Activated CD8-positive, alpha-beta T cell treated with anti-CD3 and anti-CD28 coated beads for 36 hours (primary cell): ENCODE measurements around the gene TBC1D25. TPM values are rescaled to one million over a fixed set of nuclear protein-coding genes. Genes with fewer than 3 reads are reported as not detected.
A peak's percentile ranks its signal among the peaks of the same experiment; 100 is the strongest.
"Not testable (repeated sequence)": the region's sequence is repeated elsewhere in the genome, so short reads cannot be mapped to it uniquely, and the experiment has no call there.

Experiments
- ATAC-seq: fragments of 200-7000 bp; cut with Tn5 transposase; one replicate; pipeline ENCODE4 v1.10.0; 2021; ENCODE audit warnings: mild to moderate bottlenecking, moderate library complexity
- CTCF ChIA-PET: fragments of 350-600 bp; sonication (Branson Sonifier 250); formaldehyde crosslinking; loops from one replicate; lab custom pipeline; 2021; ENCODE audit warnings: antibody characterized with exemption; lab: Charles Lee
- POLR2A ChIA-PET: fragments of 350-600 bp; sonication (Branson Sonifier 250); formaldehyde crosslinking; loops from one replicate; lab custom pipeline; 2021; ENCODE audit warnings: antibody characterized with exemption; lab: Charles Lee
- DNase-seq: peaks from one replicate; pipeline ENCODE4 v3.0.0-alpha.2; 2020
- H3K27ac Mint-ChIP-seq: one replicate; pipeline ENCODE4 v1.8.0; 2021; ENCODE audit warnings: mild to moderate bottlenecking, mixed read lengths
- H3K27me3 Mint-ChIP-seq: one replicate; pipeline ENCODE4 v1.8.0; 2021; ENCODE audit warnings: mixed read lengths
- H3K36me3 Mint-ChIP-seq: one replicate; pipeline ENCODE4 v1.8.0; 2021; ENCODE audit warnings: low read depth, mixed read lengths
- H3K4me1 Mint-ChIP-seq: one replicate; pipeline ENCODE4 v1.8.0; 2021; ENCODE audit warnings: low read depth, mixed read lengths
- H3K4me3 Mint-ChIP-seq: one replicate; pipeline ENCODE4 v1.8.0; 2021; ENCODE audit warnings: mild to moderate bottlenecking, moderate library complexity, mixed read lengths
- H3K9me3 Mint-ChIP-seq: one replicate; pipeline ENCODE4 v1.8.0; 2021; ENCODE audit warnings: mixed read lengths
- intact Hi-C: fragments of 100-400 bp; cut with micrococcal nuclease; formaldehyde crosslinking; loops from one replicate; pipeline ENCODE4 v1.10.0; 2022
- total RNA-seq, 2 experiments: library from RNA; stranded (reverse); gene quantifications; one replicate each; pipeline ENCODE4 v1.2.3, GENCODE V29; 2021
- TF ChIP-seq, protein P1 (sequence below): fragments of 200-600 bp; IDR thresholded peaks from one replicate; pipeline ENCODE4 v1.8.0; 2022; ENCODE audit warnings: antibody characterized with exemption, mild to moderate bottlenecking

Gene TBC1D25
- total RNA-seq, 2 experiments from 2014 or later: 11.4 to 11.9 TPM

DNA sequence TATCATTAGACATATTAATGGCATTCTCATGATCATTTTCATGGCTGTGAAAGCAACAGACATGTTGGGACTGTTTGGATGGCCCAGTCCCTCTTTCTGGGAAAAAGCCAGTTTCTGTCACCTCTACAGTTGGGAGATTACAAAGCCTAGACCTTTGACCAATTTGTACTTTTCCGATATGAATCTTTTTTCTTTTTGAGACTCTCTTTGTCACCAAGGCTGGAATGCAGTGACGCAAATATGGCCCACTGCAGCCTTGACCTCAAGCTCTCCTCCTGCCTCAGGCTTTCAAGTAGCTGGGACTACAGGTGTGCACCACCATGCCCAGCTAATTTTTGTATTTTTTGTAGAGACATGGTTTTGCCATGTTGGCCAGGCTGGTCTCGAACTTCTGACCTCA, 9.4 kb downstream of the TBC1D25 start:
- ChIA-PET POLR2A (interaction anchor here (1.5 kb wide), 1 partner anchor 9 kb away, joined by 7 read pairs; the partner anchor contains the start of gene TBC1D25), CTCF (no interaction called here)
- no peak overlapping the region for H3K27ac Mint-ChIP-seq
- H3K27me3 Mint-ChIP-seq: no peaks in the 10 kb centered on the region
- intact Hi-C loops: no loop called here
- TF ChIP-seq, protein P1, sequence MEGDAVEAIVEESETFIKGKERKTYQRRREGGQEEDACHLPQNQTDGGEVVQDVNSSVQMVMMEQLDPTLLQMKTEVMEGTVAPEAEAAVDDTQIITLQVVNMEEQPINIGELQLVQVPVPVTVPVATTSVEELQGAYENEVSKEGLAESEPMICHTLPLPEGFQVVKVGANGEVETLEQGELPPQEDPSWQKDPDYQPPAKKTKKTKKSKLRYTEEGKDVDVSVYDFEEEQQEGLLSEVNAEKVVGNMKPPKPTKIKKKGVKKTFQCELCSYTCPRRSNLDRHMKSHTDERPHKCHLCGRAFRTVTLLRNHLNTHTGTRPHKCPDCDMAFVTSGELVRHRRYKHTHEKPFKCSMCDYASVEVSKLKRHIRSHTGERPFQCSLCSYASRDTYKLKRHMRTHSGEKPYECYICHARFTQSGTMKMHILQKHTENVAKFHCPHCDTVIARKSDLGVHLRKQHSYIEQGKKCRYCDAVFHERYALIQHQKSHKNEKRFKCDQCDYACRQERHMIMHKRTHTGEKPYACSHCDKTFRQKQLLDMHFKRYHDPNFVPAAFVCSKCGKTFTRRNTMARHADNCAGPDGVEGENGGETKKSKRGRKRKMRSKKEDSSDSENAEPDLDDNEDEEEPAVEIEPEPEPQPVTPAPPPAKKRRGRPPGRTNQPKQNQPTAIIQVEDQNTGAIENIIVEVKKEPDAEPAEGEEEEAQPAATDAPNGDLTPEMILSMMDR: no peak
- ATAC-seq (no peak), DNase-seq (no peak)
- peaks cover 11% of the 10 kb centered on the region for H3K36me3 Mint-ChIP-seq
- H3K4me1 Mint-ChIP-seq: peaks cover 1% of the 10 kb centered on the region
- H3K4me3 Mint-ChIP-seq: no peak overlapping the region
- no peaks in the 10 kb centered on the region for H3K9me3 Mint-ChIP-seq

DNA sequence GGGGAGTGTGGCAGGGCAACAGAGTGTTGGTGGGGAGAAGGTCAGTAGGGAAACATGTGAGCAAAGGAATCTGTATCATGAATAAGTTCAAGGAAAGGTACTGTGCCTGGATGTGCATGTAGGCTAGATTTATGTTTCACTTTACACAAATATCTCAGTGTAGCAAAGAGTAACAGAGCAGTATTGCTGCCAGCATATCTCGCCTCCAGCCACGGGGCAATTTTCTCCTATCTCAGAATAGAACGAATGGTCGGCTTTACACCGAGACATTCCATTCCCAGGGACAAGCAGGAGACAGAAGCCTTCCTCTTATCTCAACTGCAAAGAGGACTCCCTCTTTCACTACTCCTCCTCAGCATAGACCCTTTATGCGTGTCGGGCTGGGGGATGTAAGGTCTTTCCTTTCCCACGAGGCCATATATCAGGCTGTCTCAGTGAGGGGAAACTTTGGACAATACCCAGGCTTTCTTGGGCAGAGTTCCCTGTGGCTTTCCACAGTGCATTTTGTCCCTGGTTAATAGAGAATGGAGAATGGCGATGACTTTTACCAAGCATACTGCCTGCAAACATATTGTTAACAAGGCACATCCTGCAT, 16.3 kb downstream of the TBC1D25 start:
- CTCF ChIA-PET, intact Hi-C loops, H3K4me1 Mint-ChIP-seq, DNase-seq, H3K4me3 Mint-ChIP-seq, H3K9me3 Mint-ChIP-seq, H3K27ac Mint-ChIP-seq, H3K27me3 Mint-ChIP-seq, ATAC-seq, POLR2A ChIA-PET: not testable (repeated sequence)
- peaks cover 15% of the 10 kb centered on the region for H3K36me3 Mint-ChIP-seq

DNA sequence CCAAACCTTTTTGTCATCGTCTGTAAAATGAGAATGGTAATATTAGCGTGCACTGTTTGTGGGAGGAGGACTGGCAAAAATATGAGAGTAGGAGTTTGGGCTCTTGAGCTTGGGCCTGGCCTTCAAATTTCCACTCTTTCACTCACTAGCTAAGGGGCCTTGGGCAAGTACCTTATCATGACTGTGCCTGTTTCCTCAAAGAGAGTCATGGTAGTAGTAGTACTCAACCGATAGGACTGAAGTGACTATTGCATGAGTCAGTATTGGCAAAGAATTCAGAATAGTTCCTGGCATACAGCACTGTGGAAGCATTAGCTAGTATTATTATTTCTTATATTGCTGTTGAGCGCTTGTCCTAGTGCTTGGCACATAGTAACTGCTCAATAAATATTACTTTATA, 18.8 kb downstream of the TBC1D25 start:
- no peaks in the 10 kb centered on the region for H3K9me3 Mint-ChIP-seq
- no peaks in the 10 kb centered on the region for H3K27me3 Mint-ChIP-seq
- DNase-seq (no peak), ATAC-seq (peak; percentile 61)
- TF ChIP-seq, protein P1: no peak
- intact Hi-C loops: no loop called here
- POLR2A ChIA-PET: interaction anchor here (1.3 kb wide), 1 partner anchor 16 kb away, joined by 6 read pairs; the partner anchor contains the start of gene RBM3
- CTCF ChIA-PET: no interaction called here
- H3K4me1 Mint-ChIP-seq: peaks cover 3% of the 10 kb centered on the region
- peak overlapping the region; percentile 67 for H3K27ac Mint-ChIP-seq
- H3K36me3 Mint-ChIP-seq: peaks cover 15% of the 10 kb centered on the region
- no peak overlapping the region for H3K4me3 Mint-ChIP-seq

DNA sequence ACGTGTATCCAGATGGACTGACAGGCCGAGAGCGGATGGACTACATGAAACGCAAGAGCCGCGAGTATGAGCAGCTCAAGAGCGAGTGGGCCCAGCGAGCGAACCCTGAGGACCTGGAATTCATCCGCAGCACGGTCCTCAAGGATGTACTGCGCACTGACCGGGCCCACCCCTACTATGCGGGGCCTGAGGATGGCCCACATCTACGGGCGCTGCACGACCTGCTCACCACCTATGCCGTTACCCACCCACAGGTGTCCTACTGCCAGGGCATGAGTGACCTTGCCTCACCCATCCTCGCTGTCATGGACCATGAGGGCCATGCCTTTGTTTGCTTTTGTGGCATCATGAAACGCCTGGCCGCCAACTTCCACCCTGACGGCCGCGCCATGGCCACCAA, 20.1 kb downstream of the TBC1D25 start:
- CTCF ChIA-PET: no interaction called here
- no peak overlapping the region for H3K27ac Mint-ChIP-seq

DNA sequence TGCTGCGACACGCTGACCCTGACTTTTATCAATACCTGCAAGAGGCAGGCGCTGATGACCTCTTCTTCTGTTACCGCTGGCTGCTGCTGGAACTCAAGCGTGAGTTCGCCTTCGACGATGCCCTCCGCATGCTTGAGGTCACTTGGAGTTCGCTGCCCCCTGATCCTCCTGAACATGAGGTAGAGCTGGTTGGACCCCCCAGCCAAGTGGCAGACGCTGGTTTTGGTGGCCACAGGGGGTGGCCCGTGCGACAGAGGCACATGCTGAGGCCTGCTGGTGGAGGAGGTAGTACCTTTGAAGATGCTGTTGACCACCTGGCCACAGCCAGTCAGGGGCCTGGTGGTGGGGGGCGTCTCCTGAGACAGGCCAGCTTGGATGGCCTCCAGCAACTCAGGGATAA, 20.5 kb downstream of the TBC1D25 start:
- H3K27me3 Mint-ChIP-seq: no peaks in the 10 kb centered on the region
- ChIA-PET CTCF (no interaction called here), POLR2A (interaction anchor here (0.6 kb wide), 1 partner anchor 16 kb away, joined by 4 read pairs; no protein-coding TSS in a partner anchor)
- no peak for ATAC-seq
- no peak for DNase-seq
- TF ChIP-seq, protein P1: no peak
- H3K4me1 Mint-ChIP-seq: peaks cover 3% of the 10 kb centered on the region
- intact Hi-C loops: no loop called here
- no peak overlapping the region for H3K4me3 Mint-ChIP-seq
- H3K27ac Mint-ChIP-seq: no peak overlapping the region
- peaks cover 15% of the 10 kb centered on the region for H3K36me3 Mint-ChIP-seq
- no peaks in the 10 kb centered on the region for H3K9me3 Mint-ChIP-seq

More for the DNA sequence above, 20.1 kb downstream of the TBC1D25 start:
- H3K4me3 Mint-ChIP-seq: no peak overlapping the region
- TF ChIP-seq, protein P1: no peak
- H3K9me3 Mint-ChIP-seq: no peaks in the 10 kb centered on the region
- peaks cover 3% of the 10 kb centered on the region for H3K4me1 Mint-ChIP-seq
- ATAC-seq (no peak), DNase-seq (no peak)
- peaks cover 18% of the 10 kb centered on the region for H3K36me3 Mint-ChIP-seq
- H3K27me3 Mint-ChIP-seq: no peaks in the 10 kb centered on the region
- intact Hi-C loops: no loop called here
- POLR2A ChIA-PET: interaction anchor here (1.3 kb wide), 1 partner anchor 15 kb away, joined by 6 read pairs; the partner anchor contains the start of gene RBM3
